MG63 (cell line): ENCODE results near the gene SLC25A13. TPM values are rescaled to one million over a fixed set of nuclear protein-coding genes. Genes with fewer than 3 reads are reported as not detected.

ENCODE experiments used
- DNase-seq: peaks from one replicate; pipeline ENCODE4 v3.0.0-alpha.2; 2020
- H3K27me3 ChIP-seq: fragments of 250-450 bp; sonication (Bioruptor Pico); 2 replicates; pipeline ENCODE4 v1.5.1; 2020; ENCODE audit warnings: mild to moderate bottlenecking, moderate library complexity
- H3K36me3 ChIP-seq: fragments of 250-450 bp; sonication (Bioruptor Pico); 2 replicates; pipeline ENCODE4 v1.5.1; 2020; ENCODE audit warnings: mild to moderate bottlenecking, moderate library complexity
- H3K4me3 ChIP-seq: fragments of 250-450 bp; sonication (Bioruptor Pico); 2 replicates; pipeline ENCODE4 v1.5.1; 2020; ENCODE audit warnings: mild to moderate bottlenecking, moderate library complexity
- H3K9me3 ChIP-seq: fragments of 250-450 bp; sonication (Bioruptor Pico); 2 replicates; pipeline ENCODE4 v1.5.1; 2020; ENCODE audit warnings: mild to moderate bottlenecking, moderate library complexity
- total RNA-seq: library from RNA; depleted of rRNA; stranded (reverse); fragments of >200 nt; shearing (Covaris generic); gene quantifications from 2 replicates; pipeline ENCODE4 v1.2.3, GENCODE V29; 2014; ENCODE audit warnings: low replicate concordance

Gene SLC25A13
- total RNA-seq, 1 experiment from 2014 or later, result 12.4 TPM

DNA sequence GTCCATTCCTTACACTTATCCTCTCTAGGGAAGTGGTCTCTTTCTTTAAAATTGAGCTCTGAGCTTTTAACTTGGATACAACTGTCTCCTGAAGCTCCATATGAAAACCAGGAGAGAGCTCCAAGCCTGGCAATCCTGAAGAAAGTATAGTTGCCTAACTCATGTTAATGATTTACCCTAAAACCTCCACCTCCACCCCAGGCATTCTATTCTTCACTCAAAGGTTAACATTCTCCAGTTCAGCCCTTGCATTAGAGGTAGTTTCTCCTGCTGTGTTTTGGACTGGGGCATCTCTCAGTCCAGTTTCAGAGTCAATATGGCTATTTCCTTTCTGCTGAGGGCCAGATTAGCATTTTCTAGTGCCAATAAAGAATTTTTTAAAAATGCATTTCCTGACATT is 195.5 kb downstream of the SLC25A13 start:
- Histone ChIP-seq H3K9me3 (no peaks in the 10 kb centered on the region), H3K27me3 (no peaks in the 10 kb centered on the region), H3K36me3 (no peaks in the 10 kb centered on the region), H3K4me3 (no peak overlapping the region)
- DNase-seq, result no peak

DNA sequence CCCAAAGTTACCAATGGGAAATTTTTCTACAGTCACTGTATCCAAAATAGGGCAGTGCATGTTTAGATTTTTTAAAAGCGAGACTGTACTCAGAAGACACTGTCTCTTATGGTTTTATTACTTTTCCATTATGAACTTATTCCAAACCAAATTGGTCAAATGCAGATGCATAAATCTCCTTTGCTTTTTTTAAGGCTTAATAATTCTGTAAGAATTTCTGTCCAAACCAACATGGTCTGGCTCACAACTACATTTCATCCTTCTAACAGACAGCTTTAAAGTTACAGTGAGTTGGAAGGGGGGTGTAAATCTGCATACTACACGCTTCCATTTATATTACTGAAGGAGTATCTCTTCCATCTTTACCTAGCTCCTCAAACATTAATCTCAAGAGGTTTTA is 199.2 kb downstream of the SLC25A13 start:
- no peak overlapping the region for H3K4me3 ChIP-seq
- no peaks in the 10 kb centered on the region; the same call in 1 of the 2 replicates for H3K36me3 ChIP-seq
- DNase-seq, result no peak
- no peaks in the 10 kb centered on the region for H3K27me3 ChIP-seq
- H3K9me3 ChIP-seq, result no peaks in the 10 kb centered on the region

DNA sequence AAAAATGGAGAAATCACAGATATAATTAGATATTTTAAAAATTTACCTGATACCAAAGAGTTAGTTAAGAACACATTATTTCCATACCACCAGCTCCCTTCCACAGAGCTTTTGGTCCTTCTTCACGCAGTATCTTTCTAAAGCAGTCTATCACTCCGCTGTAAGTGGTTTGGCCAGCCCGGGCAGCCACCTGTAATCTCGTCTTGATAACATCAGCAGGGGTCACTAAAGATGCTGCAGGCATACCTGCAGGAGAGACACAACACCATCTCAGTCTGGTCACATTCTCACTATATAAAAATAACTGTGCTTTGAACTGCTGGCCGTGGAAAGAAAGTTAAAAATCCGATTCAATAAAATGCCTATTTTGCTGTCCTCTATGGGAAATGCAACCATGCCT is 200.1 kb downstream of the SLC25A13 start:
- Histone ChIP-seq H3K36me3 (no peaks in the 10 kb centered on the region; the same call in 1 of the 2 replicates), H3K4me3 (no peak overlapping the region), H3K9me3 (no peaks in the 10 kb centered on the region), H3K27me3 (no peaks in the 10 kb centered on the region)
- no peak for DNase-seq

DNA sequence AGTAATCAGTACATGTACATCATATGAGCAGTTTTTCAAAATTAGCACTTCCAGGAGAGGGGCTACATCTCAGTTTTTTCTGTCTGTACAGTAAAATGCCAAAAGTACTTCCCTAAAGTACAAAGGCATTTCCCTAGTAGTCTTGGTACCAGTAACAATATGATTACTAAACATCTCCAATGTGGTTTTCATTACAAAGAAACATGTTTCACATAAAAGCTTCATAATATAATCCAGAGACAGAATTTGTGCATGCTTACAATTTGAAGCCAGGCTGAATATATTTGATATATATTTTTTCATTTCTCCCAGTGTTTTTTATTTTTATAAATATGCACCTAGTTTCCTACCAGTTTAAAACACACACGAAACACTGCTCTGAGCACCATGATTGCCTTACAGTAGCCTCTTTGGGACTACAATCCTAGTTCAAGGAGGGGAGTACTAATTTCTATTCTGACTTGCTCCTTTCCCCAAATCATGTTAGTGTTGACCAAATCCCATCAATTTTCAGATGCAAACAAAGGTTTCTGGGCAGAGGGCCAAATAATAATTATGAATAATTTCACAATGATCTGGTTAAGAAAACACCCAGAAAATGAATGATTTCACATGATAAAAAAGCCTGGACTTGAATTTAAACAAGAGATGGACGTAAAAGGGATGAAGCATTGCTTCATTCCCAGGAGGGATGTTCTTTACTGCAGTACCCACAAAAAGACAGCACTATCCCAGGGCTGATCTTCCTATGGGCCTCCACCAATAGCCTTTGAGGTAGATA is 201.3 kb downstream of the SLC25A13 start:
- DNase-seq, result no peak
- no peaks in the 10 kb centered on the region for H3K9me3 ChIP-seq
- H3K4me3 ChIP-seq, result no peak overlapping the region
- no peaks in the 10 kb centered on the region for H3K27me3 ChIP-seq
- no peaks in the 10 kb centered on the region; the same call in 1 of the 2 replicates for H3K36me3 ChIP-seq

DNA sequence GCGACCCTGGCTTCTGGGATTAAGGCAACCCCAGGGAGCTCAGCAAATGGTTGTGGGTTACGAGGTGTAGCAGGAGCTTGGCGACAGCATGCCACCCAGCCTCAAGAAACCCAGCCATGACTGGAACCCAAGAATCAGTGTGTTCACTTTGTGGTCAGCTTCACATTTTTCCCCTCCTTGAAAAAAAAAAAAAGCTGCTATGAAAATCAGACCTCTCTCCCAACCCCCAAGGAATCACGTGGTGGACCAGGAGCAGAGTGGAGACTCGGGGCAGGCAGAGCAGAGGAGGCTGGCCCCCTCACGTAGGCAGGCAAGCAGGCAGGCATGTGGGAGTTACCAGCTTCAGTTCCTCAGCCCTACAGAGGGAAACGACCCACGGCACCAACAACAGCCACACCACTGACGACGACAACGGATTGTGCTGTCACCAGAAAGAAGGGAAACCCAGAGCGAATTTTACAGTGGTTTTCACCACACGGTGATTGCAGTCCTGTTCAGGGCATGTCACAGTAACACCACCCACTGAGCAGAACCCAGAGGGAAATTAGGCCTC is 203.4 kb downstream of the SLC25A13 start:
- Histone ChIP-seq H3K4me3 (no peak overlapping the region), H3K9me3 (no peaks in the 10 kb centered on the region), H3K36me3 (no peaks in the 10 kb centered on the region; the same call in 1 of the 2 replicates), H3K27me3 (no peaks in the 10 kb centered on the region)
- no peak for DNase-seq

DNA sequence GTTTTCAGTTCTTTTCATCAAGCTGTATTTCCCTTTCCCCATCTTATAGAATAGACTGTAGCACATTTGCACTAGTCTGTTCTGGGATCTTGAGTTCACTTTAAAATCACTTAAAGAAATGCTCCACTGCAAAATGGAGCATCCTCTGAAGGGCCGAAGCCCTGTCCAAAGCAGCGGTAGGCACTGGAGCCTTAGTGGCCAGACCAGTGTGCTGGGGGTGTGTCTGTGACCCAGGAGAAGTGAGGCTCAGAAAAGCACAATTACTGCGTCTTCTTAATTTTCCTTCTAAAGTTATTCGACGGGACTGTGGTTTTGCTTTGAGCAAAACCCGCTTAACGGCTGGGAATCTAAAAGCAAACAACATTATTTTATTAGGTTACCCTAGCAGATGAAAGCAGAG is 205.7 kb downstream of the SLC25A13 start:
- H3K9me3 ChIP-seq, result no peaks in the 10 kb centered on the region; the same call in 1 of the 2 replicates
- no peaks in the 10 kb centered on the region for H3K27me3 ChIP-seq
- no peak for DNase-seq
- H3K4me3 ChIP-seq, result no peak overlapping the region
- no peaks in the 10 kb centered on the region; the same call in 1 of the 2 replicates for H3K36me3 ChIP-seq

DNA sequence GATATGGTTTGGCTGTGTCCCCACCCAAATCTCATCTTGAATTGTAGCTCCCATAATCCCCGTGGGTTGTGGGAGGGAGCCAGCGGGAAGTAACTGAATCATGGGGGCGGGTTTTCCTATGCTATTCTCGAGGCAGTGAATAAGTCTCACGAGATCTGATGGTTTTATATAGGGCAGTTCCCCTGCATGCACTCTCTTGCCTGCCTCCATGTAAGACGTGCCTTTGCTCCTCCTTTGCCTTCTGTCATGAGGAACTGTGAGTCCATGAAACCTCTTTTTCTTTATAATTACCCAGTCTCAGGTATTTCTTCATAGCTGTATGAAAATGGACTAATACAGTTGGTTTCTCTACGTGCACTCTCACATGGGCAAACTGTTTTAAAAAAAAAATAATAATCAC is 207.7 kb downstream of the SLC25A13 start:
- Histone ChIP-seq H3K4me3 (no peak overlapping the region), H3K36me3 (no peaks in the 10 kb centered on the region), H3K27me3 (no peaks in the 10 kb centered on the region), H3K9me3 (no peaks in the 10 kb centered on the region; the same call in 1 of the 2 replicates)
- no peak for DNase-seq

DNA sequence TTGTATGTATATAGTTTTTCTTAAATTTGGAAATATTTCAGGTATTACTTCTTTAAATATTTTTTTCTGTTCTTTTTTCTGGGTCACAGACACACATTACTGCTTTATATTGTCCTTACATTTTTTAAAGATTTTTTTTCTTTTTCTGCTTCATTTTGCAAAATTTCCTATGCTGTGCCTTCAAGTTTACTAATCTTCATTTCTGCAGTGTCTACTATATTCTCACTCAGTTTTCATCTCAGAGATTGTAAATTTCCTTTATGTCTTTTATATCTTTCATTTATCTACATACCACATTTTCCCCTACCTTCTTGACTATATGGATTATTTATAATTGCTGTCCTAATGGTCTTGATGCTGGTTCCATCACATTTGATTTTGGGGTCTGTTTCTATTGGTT is 210.5 kb downstream of the SLC25A13 start:
- no peak for DNase-seq
- no peaks in the 10 kb centered on the region; the same call in 1 of the 2 replicates for H3K9me3 ChIP-seq
- no peaks in the 10 kb centered on the region for H3K36me3 ChIP-seq
- no peak overlapping the region for H3K4me3 ChIP-seq
- no peaks in the 10 kb centered on the region for H3K27me3 ChIP-seq

DNA sequence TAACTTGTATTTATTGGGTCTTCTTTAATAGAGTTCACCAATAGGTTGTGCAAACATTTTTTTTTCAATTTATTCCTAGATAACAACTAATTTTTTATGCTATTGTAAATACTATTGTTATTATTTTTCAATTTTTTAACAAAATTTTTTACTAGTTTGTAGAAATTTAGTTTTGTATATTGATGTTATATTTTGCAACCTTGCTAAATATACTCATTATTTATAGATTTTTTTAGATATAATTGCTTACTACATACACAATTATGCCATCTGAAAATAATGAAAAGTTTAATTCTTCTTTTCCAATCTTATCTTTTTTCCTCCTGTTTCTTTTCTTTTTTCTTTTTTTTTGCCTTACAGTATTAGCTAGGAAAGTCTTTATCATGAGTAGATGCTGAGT is 216.9 kb downstream of the SLC25A13 start:
- H3K9me3 ChIP-seq, result no peaks in the 10 kb centered on the region
- DNase-seq, result no peak
- no peak overlapping the region for H3K4me3 ChIP-seq
- H3K27me3 ChIP-seq, result no peaks in the 10 kb centered on the region
- H3K36me3 ChIP-seq, result no peaks in the 10 kb centered on the region

DNA sequence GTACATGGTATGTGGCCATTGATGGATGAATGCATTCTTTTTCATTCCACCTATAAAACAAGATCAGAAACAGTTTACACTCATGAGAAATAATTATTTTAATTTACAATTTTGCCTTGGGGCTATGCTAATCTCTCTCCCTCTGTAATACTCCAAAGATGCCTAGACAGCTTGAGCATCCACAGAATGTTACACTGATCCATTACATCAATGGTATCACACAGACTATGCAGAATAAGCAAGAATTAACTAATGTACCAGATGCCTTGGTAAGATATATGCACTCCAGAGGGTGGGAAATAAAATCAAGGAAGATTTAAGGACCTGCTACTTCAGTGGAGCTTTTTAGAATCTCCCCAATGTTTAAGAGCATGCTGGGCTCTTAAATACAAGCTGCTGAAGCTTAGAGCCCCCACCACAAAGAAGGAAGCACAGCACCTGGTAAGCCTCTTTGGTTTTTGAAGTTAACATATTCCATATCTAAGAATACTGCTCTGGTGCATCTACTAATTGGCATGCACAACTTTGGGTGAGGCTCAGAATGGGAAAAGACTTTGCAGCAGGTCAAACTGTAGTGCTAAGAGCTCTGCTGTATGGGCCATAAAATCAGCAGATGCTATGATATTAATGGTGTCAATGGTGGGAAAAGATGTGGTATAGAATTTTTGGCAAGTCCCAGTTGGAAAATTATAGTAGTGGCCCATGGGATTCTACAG is 219.6 kb downstream of the SLC25A13 start:
- no peaks in the 10 kb centered on the region for H3K9me3 ChIP-seq
- no peak for DNase-seq
- no peaks in the 10 kb centered on the region for H3K27me3 ChIP-seq
- H3K4me3 ChIP-seq, result no peak overlapping the region
- H3K36me3 ChIP-seq, result no peaks in the 10 kb centered on the region

DNA sequence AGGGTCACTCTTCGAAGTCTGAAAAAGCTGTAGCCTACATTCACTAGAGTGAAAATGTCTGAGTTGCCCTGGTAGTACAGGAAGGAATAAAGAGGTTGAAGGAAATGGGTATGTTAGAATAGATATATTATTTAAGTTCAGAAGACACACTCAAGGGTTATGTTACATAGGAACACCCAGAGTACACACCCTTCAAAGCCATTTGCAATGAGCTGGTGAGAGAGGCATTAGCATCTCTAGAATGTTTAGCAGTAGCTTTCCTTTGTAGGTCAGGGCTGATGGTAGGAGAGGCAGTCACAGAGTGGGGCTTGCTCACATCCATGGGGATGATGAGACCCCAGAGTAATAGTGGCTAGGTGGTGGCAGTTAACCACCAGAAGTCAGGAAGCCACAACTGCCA is 221.2 kb downstream of the SLC25A13 start:
- Histone ChIP-seq H3K4me3 (no peak overlapping the region), H3K27me3 (no peaks in the 10 kb centered on the region), H3K36me3 (no peaks in the 10 kb centered on the region), H3K9me3 (no peaks in the 10 kb centered on the region)
- no peak for DNase-seq

DNA sequence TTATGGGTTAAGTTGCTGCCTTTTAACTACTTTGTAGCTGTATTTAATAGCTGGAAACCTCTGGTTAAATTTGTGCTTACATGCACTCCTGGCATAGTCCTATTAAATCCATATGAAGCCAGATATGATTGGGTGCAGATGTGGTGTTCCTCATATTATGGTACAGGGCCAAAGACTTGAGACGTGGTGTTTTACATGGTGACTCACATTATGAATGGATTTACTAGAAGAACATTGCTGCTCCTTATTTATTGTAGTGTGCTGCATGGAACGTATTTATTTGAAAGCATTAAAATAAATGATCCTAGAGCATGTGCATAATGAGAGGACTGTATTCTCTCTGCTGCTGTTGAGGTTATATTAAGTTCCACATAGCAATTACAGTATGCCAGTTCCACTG is 224.1 kb downstream of the SLC25A13 start:
- Histone ChIP-seq H3K36me3 (no peaks in the 10 kb centered on the region), H3K27me3 (no peaks in the 10 kb centered on the region), H3K9me3 (no peaks in the 10 kb centered on the region), H3K4me3 (no peak overlapping the region)
- no peak for DNase-seq

DNA sequence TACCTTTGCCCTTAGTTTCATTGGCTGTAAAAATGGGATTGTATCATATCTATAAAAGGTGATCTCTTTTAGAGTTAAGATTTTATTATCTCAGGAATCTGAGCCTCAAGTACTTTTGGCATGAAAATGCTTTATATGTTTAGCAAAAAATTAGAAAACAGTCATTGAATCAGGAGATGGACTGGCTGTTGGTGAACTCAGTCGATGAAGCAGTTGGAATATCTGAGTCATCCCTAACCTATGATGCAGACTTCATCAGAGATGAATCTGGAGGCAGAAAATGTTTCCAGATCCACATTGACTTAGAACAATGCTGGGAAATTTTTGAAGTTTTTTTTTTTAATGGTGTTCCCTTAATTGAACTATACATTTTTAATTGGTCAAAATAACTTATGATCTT is 228.5 kb downstream of the SLC25A13 start:
- no peaks in the 10 kb centered on the region for H3K27me3 ChIP-seq

DNA sequence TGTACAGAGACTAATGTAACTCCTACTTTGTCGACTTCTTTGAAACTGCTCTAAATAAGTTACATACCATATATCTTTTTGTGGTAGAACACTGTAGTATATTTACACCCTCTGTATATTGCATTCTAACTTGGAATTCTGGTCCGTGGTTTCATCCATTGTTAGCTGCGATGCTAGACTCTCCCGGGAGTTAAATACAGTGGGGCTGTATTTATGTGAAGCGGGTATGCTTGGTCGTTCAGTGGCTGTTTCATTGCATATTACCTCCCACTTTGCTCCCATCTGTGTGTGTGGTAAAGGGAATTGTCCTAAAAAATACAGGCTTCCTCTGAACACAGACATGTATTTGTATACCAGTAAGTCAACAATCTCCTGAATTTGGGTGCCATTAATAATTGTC is 231.1 kb downstream of the SLC25A13 start:
- Histone ChIP-seq H3K4me3 (no peak overlapping the region), H3K27me3 (no peaks in the 10 kb centered on the region), H3K9me3 (no peaks in the 10 kb centered on the region), H3K36me3 (no peaks in the 10 kb centered on the region)
- no peak for DNase-seq

More for the DNA sequence above, 228.5 kb downstream of the SLC25A13 start:
- no peak for DNase-seq
- no peaks in the 10 kb centered on the region for H3K36me3 ChIP-seq
- H3K9me3 ChIP-seq, result no peaks in the 10 kb centered on the region
- no peak overlapping the region for H3K4me3 ChIP-seq

DNA sequence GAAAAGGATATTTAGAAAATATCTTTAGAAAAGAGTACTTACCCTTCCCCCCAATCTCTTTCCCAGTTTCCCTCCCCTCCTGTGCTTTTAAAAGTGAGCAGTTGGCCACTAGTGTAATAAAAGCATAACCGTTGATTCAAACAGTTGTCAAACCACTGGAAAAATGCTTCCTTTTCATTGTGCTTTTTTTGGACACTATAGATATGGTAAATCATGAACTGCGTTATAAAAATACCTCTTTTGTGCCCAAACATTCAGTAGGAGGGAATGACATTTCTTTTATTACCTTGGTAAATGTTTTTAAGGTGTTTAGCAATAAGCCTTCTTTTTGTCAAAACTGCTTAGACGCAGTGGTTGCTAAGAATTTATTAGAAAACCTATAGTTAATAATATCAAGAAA is 232.4 kb downstream of the SLC25A13 start:
- no peak for DNase-seq
- Histone ChIP-seq H3K9me3 (no peaks in the 10 kb centered on the region), H3K4me3 (no peak overlapping the region), H3K36me3 (no peaks in the 10 kb centered on the region), H3K27me3 (no peaks in the 10 kb centered on the region)

DNA sequence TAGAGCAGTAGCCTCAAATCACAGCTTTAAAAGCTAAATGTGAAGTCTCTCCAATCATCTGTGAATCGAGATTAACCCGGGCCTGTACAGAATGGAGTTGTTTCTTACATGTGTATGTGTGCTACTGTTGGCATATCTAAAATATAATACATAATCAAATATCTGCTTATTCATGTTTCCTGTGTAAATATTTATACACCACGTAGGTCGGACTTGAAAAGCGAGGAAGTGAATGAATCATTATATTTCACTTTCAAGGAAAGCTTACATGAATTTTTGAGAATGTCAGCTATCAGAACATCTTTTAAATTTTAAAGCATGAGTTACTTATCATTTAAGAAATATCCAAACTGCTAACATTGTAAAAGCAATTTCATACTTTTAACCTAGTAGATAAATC is 233.3 kb downstream of the SLC25A13 start:
- H3K36me3 ChIP-seq, result no peaks in the 10 kb centered on the region
- no peak overlapping the region for H3K4me3 ChIP-seq
- no peak for DNase-seq
- H3K9me3 ChIP-seq, result no peaks in the 10 kb centered on the region
- no peaks in the 10 kb centered on the region for H3K27me3 ChIP-seq

DNA sequence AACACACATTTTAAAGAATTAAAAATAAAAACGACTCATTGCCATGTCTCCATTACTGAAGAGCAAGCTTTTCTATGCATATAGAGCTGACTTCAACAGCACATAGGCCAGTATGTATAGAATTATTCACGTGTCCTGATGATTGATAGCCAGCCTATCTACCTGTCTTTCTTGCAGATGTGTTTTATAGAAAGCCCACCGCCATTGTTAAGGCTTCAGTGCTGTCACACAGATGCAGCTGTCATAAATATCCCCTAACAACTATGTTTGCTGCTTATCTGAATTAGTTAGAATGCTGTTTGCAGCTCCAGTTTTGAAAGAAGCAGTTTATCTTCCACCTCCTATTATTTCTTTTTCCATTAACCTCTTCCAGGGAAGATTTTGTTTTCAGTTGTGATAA is 235.9 kb downstream of the SLC25A13 start:
- DNase-seq, result no peak
- H3K36me3 ChIP-seq, result no peaks in the 10 kb centered on the region
- no peak overlapping the region for H3K4me3 ChIP-seq
- no peaks in the 10 kb centered on the region for H3K9me3 ChIP-seq
- H3K27me3 ChIP-seq, result no peaks in the 10 kb centered on the region
